Loucy (cell line): Measurements from ENCODE around the gene NMT1.

Experiments used
- CTCF ChIP-seq: fragments of 200-600 bp; sonication (generic); conservative IDR thresholded peaks from 2 replicates; pipeline ENCODE4 v1.5.1; 2014; ENCODE audit warnings: mild to moderate bottlenecking, antibody characterized with exemption, low read length
- EZH2phosphoT487 ChIP-seq: fragments of 200-600 bp; IDR thresholded peaks from 2 replicates; pipeline ENCODE4 v1.6.1; 2018; ENCODE audit warnings: antibody characterized with exemption, mild to moderate bottlenecking, moderate library complexity, borderline replicate concordance

GRCh38 chr17:45043813-45044540 is 17.1 kb upstream of the NMT1 start:
- no peak for TF ChIP-seq CTCF
- no peak for TF ChIP-seq EZH2phosphoT487
